A549 (cell line): Measurements from ENCODE around the gene JARID2. TPM values are rescaled to one million over a fixed set of nuclear protein-coding genes. Genes with fewer than 3 reads are reported as not detected.

Experiments used
- ATAC-seq, 2 experiments: fragments of 200-7000 bp in 1 of 2; fragments of >200 bp in 1 of 2; cut with Nextera tagmentation in 1 of 2; cut with Tn5 transposase in 1 of 2; 3 replicates each; pipeline versions ENCODE4 v1.8.0 to v1.9.1; 2018 to 2020; ENCODE audit warnings: mild to moderate bottlenecking in 1 of 2, moderate library complexity in 1 of 2
- CTCF ChIA-PET: fragments of 300-600 bp; sonication (Branson Sonifier 250); formaldehyde crosslinking; extraction: SDS; loops from one replicate; lab custom pipeline; 2021; ENCODE audit warnings: antibody characterized with exemption, inconsistent platforms; lab: Yijun Ruan, JAX
- POLR2A ChIA-PET: fragments of 350-600 bp; formaldehyde crosslinking; extraction: SDS; loops from one replicate; lab custom pipeline; 2021; ENCODE audit warnings: antibody characterized with exemption, inconsistent platforms; lab: Yijun Ruan, JAX
- DNase-seq, 2 experiments: peaks; one replicate each; pipeline versions ENCODE4 v3.0.0 to v3.0.0-alpha.2; 2011 to 2016; ENCODE audit warnings: low read depth in 1 of 2, low spot score in 1 of 2
- FAIRE-seq: peaks from 2 replicates; lab custom pipeline; 2011; peaks lifted over from hg19 to GRCh38; lab: Jason Lieb, UNC
- H3K27ac ChIP-seq, 2 experiments: fragments of >200 bp; sonication (Bioruptor Twin); formaldehyde crosslinking; 3 replicates each; pipeline ENCODE4 v1.5.1; 2016 to 2017
- H3K4me1 ChIP-seq: fragments of >200 bp; sonication (Bioruptor Twin); formaldehyde crosslinking; 3 replicates; pipeline ENCODE4 v1.6.1; 2016
- H3K4me2 ChIP-seq: fragments of >200 bp; sonication (Bioruptor Twin); formaldehyde crosslinking; 3 replicates; pipeline ENCODE4 v1.6.1; 2016
- H3K4me3 ChIP-seq: fragments of >200 bp; sonication (Bioruptor Twin); formaldehyde crosslinking; 3 replicates; pipeline ENCODE4 v1.5.1; 2016
- H3K9me3 ChIP-seq: fragments of >200 bp; sonication (Bioruptor Twin); formaldehyde crosslinking; 3 replicates; pipeline ENCODE4 v1.6.1; 2016
- CHD2 ChIP-seq: fragments of 150-350 bp; IDR thresholded peaks from 2 replicates; pipeline ENCODE4 v1.6.1; 2014; ENCODE audit warnings: low read length; ENCODE audit not compliant: partially characterized antibody
- EHMT2 ChIP-seq: fragments of 200-600 bp; sonication (generic); IDR thresholded peaks from 2 replicates; pipeline ENCODE4 v1.6.1; 2016; ENCODE audit warnings: antibody characterized with exemption, low read depth, mild to moderate bottlenecking, moderate library complexity
- FOXS1 ChIP-seq: fragments of 250-450 bp; sonication (Bioruptor Pico); IDR thresholded peaks from 2 replicates; pipeline ENCODE4 v1.5.0; 2020; ENCODE audit warnings: mild to moderate bottlenecking, moderate library complexity
- GATA3 ChIP-seq: IDR thresholded peaks from 2 replicates; pipeline ENCODE4 v1.6.1; 2012; ENCODE audit warnings: borderline replicate concordance
- HDAC2 ChIP-seq: fragments of 200-600 bp; sonication (generic); IDR thresholded peaks from 2 replicates; pipeline ENCODE4 v1.6.1; 2016
- HOXA7 ChIP-seq: fragments of 250-450 bp; sonication (Bioruptor Pico); IDR thresholded peaks from 2 replicates; pipeline ENCODE4 v1.5.0; 2020; ENCODE audit warnings: mild to moderate bottlenecking, moderate library complexity
- HOXB13 ChIP-seq: fragments of 250-450 bp; sonication (Bioruptor Pico); IDR thresholded peaks from 2 replicates; pipeline ENCODE4 v1.5.0; 2020; ENCODE audit warnings: low read depth, mild to moderate bottlenecking, moderate library complexity
- JUN ChIP-seq, 2 experiments: fragments of >200 bp; sonication (Bioruptor Twin); formaldehyde crosslinking; IDR thresholded peaks; 2 replicates in 1 of 2; 3 replicates in 1 of 2; pipeline ENCODE4 v1.6.1; 2016 to 2017
- JUNB ChIP-seq: fragments of >200 bp; sonication (Bioruptor Twin); formaldehyde crosslinking; IDR thresholded peaks from 2 replicates; pipeline ENCODE4 v1.6.1; 2016
- KDM1A ChIP-seq: fragments of 200-600 bp; sonication (generic); IDR thresholded peaks from 2 replicates; pipeline ENCODE4 v1.6.1; 2016; ENCODE audit warnings: low read depth, mild to moderate bottlenecking
- KDM5A ChIP-seq: fragments of 200-600 bp; sonication (generic); IDR thresholded peaks from 2 replicates; pipeline ENCODE4 v1.6.1; 2016; ENCODE audit warnings: antibody characterized with exemption, mild to moderate bottlenecking
- MAZ ChIP-seq: fragments of 150-350 bp; IDR thresholded peaks from 2 replicates; pipeline ENCODE4 v1.6.1; 2014; ENCODE audit warnings: antibody characterized with exemption, low read depth, low read length, borderline replicate concordance
- MYC ChIP-seq: IDR thresholded peaks from 2 replicates; pipeline ENCODE4 v1.6.1; 2012; ENCODE audit warnings: mild to moderate bottlenecking, inconsistent platforms, low read length, improper control_type of control experiment, borderline replicate concordance
- NR3C1 ChIP-seq: fragments of >200 bp; sonication (Bioruptor Twin); formaldehyde crosslinking; IDR thresholded peaks from 3 replicates; pipeline ENCODE4 v1.6.1; 2017
- POLR2A ChIP-seq: IDR thresholded peaks from 2 replicates; pipeline ENCODE4 v1.6.1; 2012; ENCODE audit warnings: mild to moderate bottlenecking, low read length
- POLR2AphosphoS2 ChIP-seq: conservative IDR thresholded peaks from 2 replicates; pipeline ENCODE4 v1.6.1; 2012; ENCODE audit warnings: low read length, improper control_type of control experiment, inconsistent platforms
- RARB ChIP-seq: fragments of 250-450 bp; sonication (Bioruptor Pico); IDR thresholded peaks from 2 replicates; pipeline ENCODE4 v1.8.0; 2021; ENCODE audit warnings: mild to moderate bottlenecking, moderate library complexity
- RCOR1 ChIP-seq: fragments of 150-350 bp; IDR thresholded peaks from 2 replicates; pipeline ENCODE4 v1.6.1; 2014; ENCODE audit warnings: antibody characterized with exemption, low read length, low read depth
- RFX5 ChIP-seq: fragments of 450-650 bp; IDR thresholded peaks from 2 replicates; pipeline ENCODE4 v1.7.1; 2014; ENCODE audit warnings: antibody characterized with exemption, mild to moderate bottlenecking, moderate library complexity
- SREBF2 ChIP-seq: fragments of 450-650 bp; IDR thresholded peaks from 2 replicates; pipeline ENCODE4 v1.6.1; 2014; ENCODE audit warnings: mild to moderate bottlenecking, moderate library complexity
- TP53 ChIP-seq: fragments of 250-450 bp; sonication (Bioruptor Pico); IDR thresholded peaks from 2 replicates; pipeline ENCODE4 v1.5.0; 2021; ENCODE audit warnings: mild to moderate bottlenecking, moderate library complexity
- ZC3H11A ChIP-seq: fragments of 450-650 bp; IDR thresholded peaks from 2 replicates; pipeline ENCODE4 v1.6.1; 2014; ENCODE audit warnings: antibody characterized with exemption, mild to moderate bottlenecking
- WGBS: methylation state at CpG from one replicate; pipeline ENCODE4 v1.1.6; 2017; ENCODE audit errors: missing lambda C conversion rate; 5-methylcytosine and 5-hydroxymethylcytosine counted together
- polyA plus RNA-seq, 4 experiments: library from polyadenylated mRNA; depleted of rRNA in 3 of 4; stranded (reverse); fragments of >200 nt; fragmentation: RNase III in 1 of 4; extraction: RNeasy Plus Mini Kit Qiagen cat#74134 plus additional on column Dnase treatment in 1 of 4; gene quantifications; 2 replicates in 3 of 4; 3 replicates in 1 of 4; pipeline ENCODE4 v1.2.3, GENCODE V29; 2011 to 2017
- TF ChIP-seq, protein P1 (sequence below): fragments of >200 bp; sonication (Bioruptor Twin); formaldehyde crosslinking; IDR thresholded peaks from 3 replicates; pipeline ENCODE4 v1.6.1; 2016
- TF ChIP-seq, protein P2 (sequence below): fragments of 250-450 bp; sonication (Bioruptor Pico); IDR thresholded peaks from 2 replicates; pipeline ENCODE4 v1.5.0; 2020; ENCODE audit warnings: low read depth, mild to moderate bottlenecking, moderate library complexity
- TF ChIP-seq, protein P3 (sequence below): fragments of 150-350 bp; IDR thresholded peaks from 2 replicates; pipeline ENCODE4 v1.6.1; 2014; ENCODE audit warnings: low read depth, mild to moderate bottlenecking, low read length
- TF ChIP-seq, protein P4 (sequence below): IDR thresholded peaks from 2 replicates; pipeline ENCODE4 v1.6.1; 2012
- TF ChIP-seq, protein P5 (sequence below): IDR thresholded peaks from 2 replicates; pipeline ENCODE4 v1.6.1; 2012

Gene JARID2
- polyA plus RNA-seq, 2 of the 4 experiments (the other 2 are of a cell fraction): 7.8 to 8.3 TPM

DNA sequence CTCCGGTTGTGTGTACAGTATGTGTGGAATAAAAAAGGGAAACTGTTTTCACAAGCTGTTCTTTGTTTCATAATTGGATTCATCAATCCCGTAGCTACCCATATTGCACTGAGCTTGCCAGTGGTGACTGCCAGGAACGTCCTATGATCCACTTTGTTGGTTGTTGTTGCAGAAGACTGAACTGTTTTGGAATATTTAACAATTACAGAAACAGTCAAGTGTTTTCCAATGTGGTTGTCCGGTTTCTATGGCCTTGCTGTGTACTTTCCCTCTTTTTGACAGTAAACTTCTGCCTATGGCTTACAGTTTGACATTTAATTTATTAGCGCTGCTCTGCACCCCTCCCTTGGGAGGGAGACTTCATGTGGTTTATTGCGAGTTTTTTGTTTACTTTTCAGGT lies 275.7 kb downstream of the JARID2 start:
- CTCF ChIA-PET: interaction anchor here (0.6 kb wide), 1 partner anchor 615 kb away, joined by 3 read pairs; no protein-coding TSS in a partner anchor
- no peaks in the 10 kb centered on the region for H3K4me1 ChIP-seq
- H3K27ac ChIP-seq: no peak overlapping the region
- no peak for ATAC-seq
- FAIRE-seq: no peak
- TF ChIP-seq JUNB (no peak), SREBF2 (no peak), TP53 (CRISPR knock-in tag) (no peak), RARB (CRISPR knock-in tag) (no peak), NR3C1 (no peak), CHD2 (no peak), RFX5 (no peak), GATA3 (no peak), HOXA7 (CRISPR knock-in tag) (no peak)
- TF ChIP-seq, protein P1, sequence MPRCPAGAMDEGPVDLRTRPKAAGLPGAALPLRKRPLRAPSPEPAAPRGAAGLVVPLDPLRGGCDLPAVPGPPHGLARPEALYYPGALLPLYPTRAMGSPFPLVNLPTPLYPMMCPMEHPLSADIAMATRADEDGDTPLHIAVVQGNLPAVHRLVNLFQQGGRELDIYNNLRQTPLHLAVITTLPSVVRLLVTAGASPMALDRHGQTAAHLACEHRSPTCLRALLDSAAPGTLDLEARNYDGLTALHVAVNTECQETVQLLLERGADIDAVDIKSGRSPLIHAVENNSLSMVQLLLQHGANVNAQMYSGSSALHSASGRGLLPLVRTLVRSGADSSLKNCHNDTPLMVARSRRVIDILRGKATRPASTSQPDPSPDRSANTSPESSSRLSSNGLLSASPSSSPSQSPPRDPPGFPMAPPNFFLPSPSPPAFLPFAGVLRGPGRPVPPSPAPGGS: no peak
- TF ChIP-seq, protein P2, sequence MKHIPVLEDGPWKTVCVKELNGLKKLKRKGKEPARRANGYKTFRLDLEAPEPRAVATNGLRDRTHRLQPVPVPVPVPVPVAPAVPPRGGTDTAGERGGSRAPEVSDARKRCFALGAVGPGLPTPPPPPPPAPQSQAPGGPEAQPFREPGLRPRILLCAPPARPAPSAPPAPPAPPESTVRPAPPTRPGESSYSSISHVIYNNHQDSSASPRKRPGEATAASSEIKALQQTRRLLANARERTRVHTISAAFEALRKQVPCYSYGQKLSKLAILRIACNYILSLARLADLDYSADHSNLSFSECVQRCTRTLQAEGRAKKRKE (CRISPR knock-in tag): no peak
- TF ChIP-seq, protein P3, sequence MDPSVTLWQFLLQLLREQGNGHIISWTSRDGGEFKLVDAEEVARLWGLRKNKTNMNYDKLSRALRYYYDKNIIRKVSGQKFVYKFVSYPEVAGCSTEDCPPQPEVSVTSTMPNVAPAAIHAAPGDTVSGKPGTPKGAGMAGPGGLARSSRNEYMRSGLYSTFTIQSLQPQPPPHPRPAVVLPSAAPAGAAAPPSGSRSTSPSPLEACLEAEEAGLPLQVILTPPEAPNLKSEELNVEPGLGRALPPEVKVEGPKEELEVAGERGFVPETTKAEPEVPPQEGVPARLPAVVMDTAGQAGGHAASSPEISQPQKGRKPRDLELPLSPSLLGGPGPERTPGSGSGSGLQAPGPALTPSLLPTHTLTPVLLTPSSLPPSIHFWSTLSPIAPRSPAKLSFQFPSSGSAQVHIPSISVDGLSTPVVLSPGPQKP: no peak
- TF ChIP-seq, all 56 proteins: peak for 0
- Histone ChIP-seq H3K9me3 (no peaks in the 10 kb centered on the region), H3K4me2 (no peak overlapping the region), H3K4me3 (no peak overlapping the region)
- no peak for DNase-seq
- POLR2A ChIA-PET: no interaction called here
- WGBS: 87% methylated on average over 6 of the region's 6 CpGs

DNA sequence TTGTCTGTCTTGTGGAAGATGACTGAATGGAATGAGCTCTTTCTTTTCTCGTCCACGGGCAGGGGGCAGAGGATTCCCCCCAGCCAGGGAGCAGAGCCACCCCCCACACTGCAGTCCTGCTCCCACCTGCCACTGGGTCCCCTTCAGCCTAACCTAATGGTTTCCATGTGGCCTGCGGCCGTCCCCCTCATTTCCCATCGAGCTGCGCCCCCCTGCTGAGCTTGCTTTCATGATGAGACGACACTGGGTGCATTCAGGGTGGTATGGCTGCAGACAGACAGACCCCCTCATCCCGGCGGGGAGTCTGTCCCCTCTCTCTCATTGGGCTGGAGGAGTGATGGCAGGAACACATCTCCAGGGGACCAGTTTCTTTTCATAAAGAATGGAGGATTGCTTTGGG lies 276.2 kb downstream of the JARID2 start:
- no peak overlapping the region for H3K4me2 ChIP-seq
- H3K4me1 ChIP-seq: no peaks in the 10 kb centered on the region
- DNase-seq (no peak), ATAC-seq (no peak), FAIRE-seq (no peak)
- no peak overlapping the region for H3K27ac ChIP-seq
- no peak overlapping the region for H3K4me3 ChIP-seq
- WGBS: 96% methylated on average over 2 of the region's 9 CpGs
- H3K9me3 ChIP-seq: no peaks in the 10 kb centered on the region
- TF ChIP-seq MYC: no peak
- no peak for TF ChIP-seq RFX5
- TF ChIP-seq, protein P4, sequence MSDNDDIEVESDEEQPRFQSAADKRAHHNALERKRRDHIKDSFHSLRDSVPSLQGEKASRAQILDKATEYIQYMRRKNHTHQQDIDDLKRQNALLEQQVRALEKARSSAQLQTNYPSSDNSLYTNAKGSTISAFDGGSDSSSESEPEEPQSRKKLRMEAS: no peak
- no peak for TF ChIP-seq FOXS1 (CRISPR knock-in tag)
- no peak for TF ChIP-seq ZC3H11A
- no peak for TF ChIP-seq KDM5A
- no peak for TF ChIP-seq GATA3
- TF ChIP-seq, protein P1: no peak
- no peak for TF ChIP-seq JUN (IDR thresholded peaks at IDR 0.05)
- TF ChIP-seq POLR2A: no peak
- TF ChIP-seq RCOR1: no peak
- TF ChIP-seq, protein P5, sequence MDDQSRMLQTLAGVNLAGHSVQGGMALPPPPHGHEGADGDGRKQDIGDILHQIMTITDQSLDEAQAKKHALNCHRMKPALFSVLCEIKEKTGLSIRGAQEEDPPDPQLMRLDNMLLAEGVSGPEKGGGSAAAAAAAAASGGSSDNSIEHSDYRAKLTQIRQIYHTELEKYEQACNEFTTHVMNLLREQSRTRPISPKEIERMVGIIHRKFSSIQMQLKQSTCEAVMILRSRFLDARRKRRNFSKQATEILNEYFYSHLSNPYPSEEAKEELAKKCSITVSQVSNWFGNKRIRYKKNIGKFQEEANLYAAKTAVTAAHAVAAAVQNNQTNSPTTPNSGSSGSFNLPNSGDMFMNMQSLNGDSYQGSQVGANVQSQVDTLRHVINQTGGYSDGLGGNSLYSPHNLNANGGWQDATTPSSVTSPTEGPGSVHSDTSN: no peak
- no peak for TF ChIP-seq KDM1A
- TF ChIP-seq HDAC2: no peak
- no peak for TF ChIP-seq HOXB13 (CRISPR knock-in tag)
- no peak for TF ChIP-seq CHD2
- TF ChIP-seq EHMT2: no peak
- no peak for TF ChIP-seq POLR2AphosphoS2
- no peak for TF ChIP-seq MAZ
- POLR2A ChIA-PET: no interaction called here
- CTCF ChIA-PET: no interaction called here
